ENCODE measurements around the gene CYP19A1.

The CYP19A1 gene

GRCh38 chr15:51250217-51251011 is 88.0 kb downstream of the CYP19A1 start:
- TF ChIP-seq CTCF (IDR thresholded peaks at IDR 0.05): no peak
- Histone ChIP-seq H3K4me2 (ENCODE audit: low read length) (no peak overlapping the region), H3K9ac (no peak overlapping the region), H3K79me2 (no peaks in the 10 kb centered on the region), H3K4me1 (no peaks in the 10 kb centered on the region), H3K4me3 (ENCODE audit: low read depth, low read length) (no peak overlapping the region), H3K9me3 (ENCODE audit: control insufficient read depth, low read length) (no peaks in the 10 kb centered on the region), H3K27ac (no peak overlapping the region), H2AFZ (no peak overlapping the region), H3K27me3 (ENCODE audit: control insufficient read depth, insufficient read depth, low read length) (no peaks in the 10 kb centered on the region), H3K36me3 (ENCODE audit: control insufficient read depth, insufficient read depth, low read length) (no peaks in the 10 kb centered on the region)

- no peaks in the 10 kb centered on the region for H3K79me2 ChIP-seq
- H3K27me3 ChIP-seq (ENCODE audit: control insufficient read depth, insufficient read depth, low read length): no peaks in the 10 kb centered on the region
- no peak overlapping the region for H3K4me3 ChIP-seq (ENCODE audit: low read depth, low read length)
- H3K9ac ChIP-seq: no peak overlapping the region
- H2AFZ ChIP-seq: no peak overlapping the region
- H3K4me2 ChIP-seq (ENCODE audit: low read length): no peak overlapping the region
- H3K9me3 ChIP-seq (ENCODE audit: control insufficient read depth, low read length): no peaks in the 10 kb centered on the region
- no peak for TF ChIP-seq CTCF (IDR thresholded peaks at IDR 0.05)
- no peaks in the 10 kb centered on the region for H3K36me3 ChIP-seq (ENCODE audit: control insufficient read depth, insufficient read depth, low read length)
- H3K27ac ChIP-seq: no peak overlapping the region
- no peaks in the 10 kb centered on the region for H3K4me1 ChIP-seq
Observed at GRCh38 chr15:51245628-51246027, 92.8 kb downstream of the CYP19A1 start.

GRCh38 chr15:51244423-51244869 is 94.0 kb downstream of the CYP19A1 start:
- H3K4me3 ChIP-seq (ENCODE audit: low read depth, low read length): no peak overlapping the region
- H3K9ac ChIP-seq: no peak overlapping the region
- no peaks in the 10 kb centered on the region for H3K36me3 ChIP-seq (ENCODE audit: control insufficient read depth, insufficient read depth, low read length)
- H3K4me1 ChIP-seq: no peaks in the 10 kb centered on the region
- TF ChIP-seq CTCF (IDR thresholded peaks at IDR 0.05): no peak
- no peaks in the 10 kb centered on the region for H3K27me3 ChIP-seq (ENCODE audit: control insufficient read depth, insufficient read depth, low read length)
- no peak overlapping the region for H3K27ac ChIP-seq
- H2AFZ ChIP-seq: no peak overlapping the region
- H3K9me3 ChIP-seq (ENCODE audit: control insufficient read depth, low read length): no peaks in the 10 kb centered on the region
- H3K4me2 ChIP-seq (ENCODE audit: low read length): no peak overlapping the region
- H3K79me2 ChIP-seq: no peaks in the 10 kb centered on the region

- no peak for TF ChIP-seq CTCF (IDR thresholded peaks at IDR 0.05)
- Histone ChIP-seq H3K79me2 (no peaks in the 10 kb centered on the region), H2AFZ (no peak overlapping the region), H3K27me3 (ENCODE audit: control insufficient read depth, insufficient read depth, low read length) (no peaks in the 10 kb centered on the region), H3K4me2 (ENCODE audit: low read length) (no peak overlapping the region), H3K36me3 (ENCODE audit: control insufficient read depth, insufficient read depth, low read length) (no peaks in the 10 kb centered on the region), H3K9me3 (ENCODE audit: control insufficient read depth, low read length) (no peaks in the 10 kb centered on the region), H3K27ac (no peak overlapping the region), H3K4me3 (ENCODE audit: low read depth, low read length) (no peak overlapping the region), H3K9ac (no peak overlapping the region), H3K4me1 (no peaks in the 10 kb centered on the region)
Observed at GRCh38 chr15:51243774-51244173, 94.6 kb downstream of the CYP19A1 start.

- Histone ChIP-seq H3K27me3 (ENCODE audit: control insufficient read depth, insufficient read depth, low read length) (no peaks in the 10 kb centered on the region), H3K4me2 (ENCODE audit: low read length) (no peak overlapping the region), H3K4me3 (ENCODE audit: low read depth, low read length) (no peak overlapping the region), H3K9ac (no peak overlapping the region), H2AFZ (no peak overlapping the region), H3K4me1 (no peaks in the 10 kb centered on the region), H3K79me2 (no peaks in the 10 kb centered on the region), H3K27ac (no peak overlapping the region), H3K9me3 (ENCODE audit: control insufficient read depth, low read length) (no peaks in the 10 kb centered on the region), H3K36me3 (ENCODE audit: control insufficient read depth, insufficient read depth, low read length) (no peaks in the 10 kb centered on the region)
- TF ChIP-seq CTCF (IDR thresholded peaks at IDR 0.05): no peak
Observed at GRCh38 chr15:51240066-51240465, 98.3 kb downstream of the CYP19A1 start.
